Prostate gland (tissue), 2 donors: ENCODE measurements around the gene URI1.

Source experiments
- POLR2AphosphoS5 ChIP-seq: sonication (generic); formaldehyde crosslinking; IDR thresholded peaks from one replicate; pipeline ENCODE4 v1.6.1; 2017; ENCODE audit warnings: antibody characterized with exemption
- TF ChIP-seq, protein P1 (sequence below), 4 experiments: fragments of 200-600 bp in 2 of 4; fragments of 450-650 bp in 2 of 4; sonication (generic) in 2 of 4; IDR thresholded peaks; 1 replicate in 3 of 4; 2 replicates in 1 of 4; pipeline ENCODE4 v1.5.1; 2016 to 2019; ENCODE audit warnings: antibody characterized with exemption in 4 of 4, mild to moderate bottlenecking in 2 of 4, moderate library complexity in 2 of 4

DNA sequence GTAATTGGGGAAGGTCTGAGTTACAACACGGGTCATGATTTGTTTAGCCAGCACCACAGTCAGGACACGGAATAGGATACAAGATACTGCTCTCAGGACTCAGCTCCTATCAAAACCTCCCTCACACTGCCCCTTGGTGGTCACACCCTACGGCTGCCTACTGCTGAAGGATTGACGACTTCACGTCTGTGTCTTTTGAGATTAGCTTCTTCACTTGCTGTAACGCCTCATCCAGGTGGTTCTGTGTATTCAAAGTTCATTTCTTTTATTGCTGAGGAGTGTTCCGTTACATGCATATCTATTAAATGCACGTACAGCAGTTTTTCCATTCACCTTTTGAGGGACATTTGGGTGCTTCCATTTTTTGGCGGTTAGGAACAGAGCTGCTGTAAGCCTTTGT is 46.3 kb downstream of the URI1 start:
- TF ChIP-seq, protein P1, sequence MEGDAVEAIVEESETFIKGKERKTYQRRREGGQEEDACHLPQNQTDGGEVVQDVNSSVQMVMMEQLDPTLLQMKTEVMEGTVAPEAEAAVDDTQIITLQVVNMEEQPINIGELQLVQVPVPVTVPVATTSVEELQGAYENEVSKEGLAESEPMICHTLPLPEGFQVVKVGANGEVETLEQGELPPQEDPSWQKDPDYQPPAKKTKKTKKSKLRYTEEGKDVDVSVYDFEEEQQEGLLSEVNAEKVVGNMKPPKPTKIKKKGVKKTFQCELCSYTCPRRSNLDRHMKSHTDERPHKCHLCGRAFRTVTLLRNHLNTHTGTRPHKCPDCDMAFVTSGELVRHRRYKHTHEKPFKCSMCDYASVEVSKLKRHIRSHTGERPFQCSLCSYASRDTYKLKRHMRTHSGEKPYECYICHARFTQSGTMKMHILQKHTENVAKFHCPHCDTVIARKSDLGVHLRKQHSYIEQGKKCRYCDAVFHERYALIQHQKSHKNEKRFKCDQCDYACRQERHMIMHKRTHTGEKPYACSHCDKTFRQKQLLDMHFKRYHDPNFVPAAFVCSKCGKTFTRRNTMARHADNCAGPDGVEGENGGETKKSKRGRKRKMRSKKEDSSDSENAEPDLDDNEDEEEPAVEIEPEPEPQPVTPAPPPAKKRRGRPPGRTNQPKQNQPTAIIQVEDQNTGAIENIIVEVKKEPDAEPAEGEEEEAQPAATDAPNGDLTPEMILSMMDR (IDR thresholded peaks at IDR 0.05), result no peak
- no peak for TF ChIP-seq POLR2AphosphoS5
